Activated CD4-positive, alpha-beta memory T cell treated with anti-CD3 and anti-CD28 coated beads, Interleukin-2, amount 10 ng/mL, durations not matched to agents 7 days and 5 days (primary cell): Measurements from ENCODE around the gene HTT. TPM values are rescaled to one million over a fixed set of nuclear protein-coding genes. Genes with fewer than 3 reads are reported as not detected.

ENCODE experiments used
- CTCF ChIA-PET: fragments of 350-600 bp; sonication (Branson Sonifier 250); formaldehyde crosslinking; loops from one replicate; lab custom pipeline; 2021; ENCODE audit warnings: antibody characterized with exemption, inconsistent platforms; lab: Charles Lee
- POLR2A ChIA-PET: fragments of 350-600 bp; sonication (Branson Sonifier 250); formaldehyde crosslinking; loops from one replicate; lab custom pipeline; 2021; ENCODE audit warnings: antibody characterized with exemption; lab: Charles Lee
- DNase-seq: peaks from one replicate; pipeline ENCODE4 v3.0.0-alpha.2; 2020
- H3K27ac Mint-ChIP-seq: one replicate; pipeline ENCODE4 v1.8.0; 2021; ENCODE audit warnings: mild to moderate bottlenecking, mixed read lengths
- H3K27me3 Mint-ChIP-seq: one replicate; pipeline ENCODE4 v1.8.0; 2021; ENCODE audit warnings: mixed read lengths
- H3K36me3 Mint-ChIP-seq: one replicate; pipeline ENCODE4 v1.8.0; 2021; ENCODE audit warnings: low read depth, mixed read lengths
- H3K4me1 Mint-ChIP-seq: one replicate; pipeline ENCODE4 v1.8.0; 2021; ENCODE audit warnings: mixed read lengths
- H3K4me3 Mint-ChIP-seq: one replicate; pipeline ENCODE4 v1.8.0; 2021; ENCODE audit warnings: mild to moderate bottlenecking, mixed read lengths
- H3K9me3 Mint-ChIP-seq: one replicate; pipeline ENCODE4 v1.8.0; 2021; ENCODE audit warnings: mixed read lengths
- total RNA-seq, 2 experiments: library from RNA; stranded (reverse); gene quantifications; one replicate each; pipeline ENCODE4 v1.2.3, GENCODE V29; 2021

Gene HTT
- total RNA-seq, 2 experiments from 2014 or later, result 50.7 to 54.9 TPM

- DNase-seq, result no peak
- H3K27ac Mint-ChIP-seq, result no peak overlapping the region
- no peaks in the 10 kb centered on the region for H3K27me3 Mint-ChIP-seq
- no peak overlapping the region for H3K4me3 Mint-ChIP-seq
- no peaks in the 10 kb centered on the region for H3K9me3 Mint-ChIP-seq
- ChIA-PET POLR2A (no interaction called here), CTCF (no interaction called here)
- H3K4me1 Mint-ChIP-seq, result no peaks in the 10 kb centered on the region
- H3K36me3 Mint-ChIP-seq, result no peaks in the 10 kb centered on the region
Observed at GRCh38 chr4:3263876-3264193, 189.4 kb downstream of the HTT start.

DNA sequence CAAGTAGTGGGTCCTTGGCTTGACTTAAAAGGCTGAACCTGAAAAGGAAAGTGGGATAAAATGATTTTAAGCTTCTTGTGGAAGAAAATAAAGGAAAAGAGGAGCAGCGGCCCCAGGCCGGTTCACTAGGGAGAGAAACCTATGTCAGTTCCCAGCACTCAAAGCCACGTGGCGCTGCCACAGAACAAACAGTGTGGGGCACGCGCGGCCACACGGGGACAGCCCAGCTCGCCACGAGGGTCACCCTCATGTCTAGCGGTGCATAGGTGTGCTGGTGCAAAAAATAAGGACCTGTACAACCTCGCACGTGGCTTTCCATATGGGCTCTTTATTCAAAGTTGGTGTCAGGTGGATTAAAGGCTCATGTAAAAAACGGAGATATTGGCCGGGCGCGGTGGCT lies 191.6 kb downstream of the HTT start:
- no peak overlapping the region for H3K4me3 Mint-ChIP-seq
- no peaks in the 10 kb centered on the region for H3K36me3 Mint-ChIP-seq
- no peaks in the 10 kb centered on the region for H3K4me1 Mint-ChIP-seq
- CTCF ChIA-PET, result no interaction called here
- no peaks in the 10 kb centered on the region for H3K9me3 Mint-ChIP-seq
- POLR2A ChIA-PET, result no interaction called here
- no peak overlapping the region for H3K27ac Mint-ChIP-seq
- H3K27me3 Mint-ChIP-seq, result no peaks in the 10 kb centered on the region
- no peak for DNase-seq

DNA sequence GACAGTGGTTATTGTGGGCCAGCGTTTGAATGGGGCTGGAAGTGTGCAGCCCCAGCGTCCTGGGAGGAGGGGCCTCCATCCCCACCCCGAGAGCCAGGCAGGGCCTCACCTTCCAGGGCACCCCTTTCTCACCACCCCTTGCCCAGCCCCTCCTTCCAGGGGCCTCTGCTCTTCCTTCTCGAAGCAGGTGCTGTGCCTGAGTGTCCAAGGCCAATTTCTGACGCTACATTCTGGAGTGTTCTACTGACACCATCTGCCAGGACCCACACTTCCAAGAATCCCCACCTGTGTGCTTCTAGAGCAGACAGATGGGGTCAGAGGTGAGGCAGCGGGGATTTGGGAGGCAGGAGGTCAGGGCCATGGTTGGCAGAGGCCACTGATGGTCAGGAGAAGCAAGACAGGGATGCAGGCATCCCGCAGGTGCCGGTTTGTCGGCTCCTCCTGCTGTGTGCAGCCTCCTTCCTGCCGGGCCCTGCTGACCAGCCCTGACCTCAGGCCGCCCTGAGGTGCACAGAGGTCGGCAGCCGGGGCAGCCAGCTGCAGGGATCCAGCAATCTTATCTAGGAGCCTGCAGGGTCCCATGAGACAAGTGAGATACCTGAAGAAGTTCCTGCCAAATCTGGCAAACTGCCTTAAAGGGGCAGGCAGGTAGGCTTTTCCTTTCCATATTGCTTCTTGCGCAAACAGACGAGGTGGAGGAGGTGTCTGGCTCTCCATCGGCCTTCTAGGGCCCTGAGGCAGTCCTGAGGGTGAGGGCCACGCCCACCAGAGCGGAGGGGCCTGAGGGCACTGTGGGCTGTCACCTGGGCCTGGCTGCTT lies 193.3 kb downstream of the HTT start:
- no peak for DNase-seq
- H3K27me3 Mint-ChIP-seq, result peaks cover 9% of the 10 kb centered on the region
- ChIA-PET CTCF (no interaction called here), POLR2A (no interaction called here)
- H3K4me1 Mint-ChIP-seq, result no peaks in the 10 kb centered on the region
- no peaks in the 10 kb centered on the region for H3K9me3 Mint-ChIP-seq
- H3K27ac Mint-ChIP-seq, result no peak overlapping the region
- no peaks in the 10 kb centered on the region for H3K36me3 Mint-ChIP-seq
- H3K4me3 Mint-ChIP-seq, result no peak overlapping the region

GRCh38 chr4:3268395-3269104 lies 194.1 kb downstream of the HTT start:
- H3K36me3 Mint-ChIP-seq, result no peaks in the 10 kb centered on the region
- DNase-seq, result no peak
- ChIA-PET POLR2A (no interaction called here), CTCF (no interaction called here)
- no peaks in the 10 kb centered on the region for H3K9me3 Mint-ChIP-seq
- no peak overlapping the region for H3K27ac Mint-ChIP-seq
- peaks cover 10% of the 10 kb centered on the region for H3K27me3 Mint-ChIP-seq
- peaks cover 2% of the 10 kb centered on the region for H3K4me1 Mint-ChIP-seq
- H3K4me3 Mint-ChIP-seq, result no peak overlapping the region

- no peak for DNase-seq
- no peak overlapping the region for H3K27ac Mint-ChIP-seq
- H3K9me3 Mint-ChIP-seq, result no peaks in the 10 kb centered on the region
- POLR2A ChIA-PET, result no interaction called here
- peaks cover 2% of the 10 kb centered on the region for H3K4me1 Mint-ChIP-seq
- H3K27me3 Mint-ChIP-seq, result peaks cover 12% of the 10 kb centered on the region
- no peak overlapping the region for H3K4me3 Mint-ChIP-seq
- H3K36me3 Mint-ChIP-seq, result no peaks in the 10 kb centered on the region
- CTCF ChIA-PET, result no interaction called here
Observed at GRCh38 chr4:3269105-3269927, 194.8 kb downstream of the HTT start.

DNA sequence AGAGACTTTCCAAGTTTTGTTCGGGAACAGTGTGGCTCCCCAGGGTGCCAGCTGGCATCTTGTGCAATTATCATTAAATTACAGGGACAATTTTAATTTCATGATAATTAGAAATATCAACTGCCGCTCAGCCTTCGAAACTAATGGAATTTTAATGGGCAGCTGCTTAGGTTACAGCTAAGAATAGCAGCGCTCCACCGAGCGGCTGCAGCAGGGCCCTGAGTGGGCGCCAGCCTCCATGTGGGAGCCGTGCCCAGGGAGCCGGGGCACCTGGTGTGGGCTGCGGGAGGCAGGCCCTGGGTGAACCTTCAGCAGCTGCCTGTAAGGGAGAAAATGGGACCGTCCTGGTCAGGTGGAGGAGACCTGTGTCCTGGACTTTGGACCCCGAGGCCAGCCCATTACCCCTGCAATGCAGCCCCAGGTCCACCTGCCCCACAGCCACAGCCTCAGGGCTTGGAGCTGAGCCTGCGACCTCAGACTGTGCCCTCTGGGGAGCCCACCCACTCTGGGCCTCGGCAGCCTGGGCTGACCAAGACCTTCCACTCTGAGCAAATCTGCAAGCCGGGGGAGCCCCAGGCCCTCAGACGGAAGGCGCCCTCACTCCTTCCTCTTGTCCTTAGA lies 195.6 kb downstream of the HTT start:
- ChIA-PET CTCF (interaction anchor here (0.6 to 1.3 kb wide), 2 partner anchors 162 to 1363 kb away, joined by 3 read pairs; no protein-coding TSS in a partner anchor), POLR2A (no interaction called here)
- no peaks in the 10 kb centered on the region for H3K9me3 Mint-ChIP-seq

DNA sequence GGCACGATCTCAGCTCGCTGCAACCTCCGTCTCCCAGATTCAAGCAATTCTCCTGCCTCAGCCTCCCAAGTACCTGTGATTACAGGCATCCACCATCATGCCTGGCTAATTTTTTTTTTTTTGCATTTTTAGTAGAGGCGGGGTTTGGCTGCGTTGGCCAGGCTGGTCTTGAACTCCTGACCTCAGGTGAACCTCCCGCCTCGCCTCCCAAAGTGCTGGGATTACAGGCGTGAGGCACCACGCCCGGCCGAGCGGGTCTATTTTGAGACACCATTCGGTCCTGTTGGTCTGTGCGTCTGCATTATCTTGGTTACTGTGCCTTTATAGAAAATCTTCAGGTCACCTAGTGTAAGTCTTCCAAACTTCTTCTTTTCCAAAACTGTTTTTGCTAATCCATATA lies 196.7 kb downstream of the HTT start:
- Mint-ChIP-seq H3K27ac (no peak overlapping the region), H3K27me3 (peaks cover 20% of the 10 kb centered on the region), H3K4me3 (no peak overlapping the region), H3K9me3 (no peaks in the 10 kb centered on the region), H3K36me3 (no peaks in the 10 kb centered on the region), H3K4me1 (peaks cover 2% of the 10 kb centered on the region)
- no peak for DNase-seq
- ChIA-PET POLR2A (interaction anchor here (0.8 kb wide), 1 partner anchor 21 kb away, joined by 3 read pairs; the partner anchor contains the start of gene RGS12), CTCF (interaction anchor here (1.3 kb wide), 1 partner anchor 163 kb away, joined by 3 read pairs; no protein-coding TSS in a partner anchor)

More for the DNA sequence above, 195.6 kb downstream of the HTT start:
- H3K4me3 Mint-ChIP-seq, result no peak overlapping the region
- DNase-seq, result no peak
- no peaks in the 10 kb centered on the region for H3K36me3 Mint-ChIP-seq
- no peak overlapping the region for H3K27ac Mint-ChIP-seq
- H3K27me3 Mint-ChIP-seq, result peaks cover 12% of the 10 kb centered on the region
- H3K4me1 Mint-ChIP-seq, result peaks cover 2% of the 10 kb centered on the region

DNA sequence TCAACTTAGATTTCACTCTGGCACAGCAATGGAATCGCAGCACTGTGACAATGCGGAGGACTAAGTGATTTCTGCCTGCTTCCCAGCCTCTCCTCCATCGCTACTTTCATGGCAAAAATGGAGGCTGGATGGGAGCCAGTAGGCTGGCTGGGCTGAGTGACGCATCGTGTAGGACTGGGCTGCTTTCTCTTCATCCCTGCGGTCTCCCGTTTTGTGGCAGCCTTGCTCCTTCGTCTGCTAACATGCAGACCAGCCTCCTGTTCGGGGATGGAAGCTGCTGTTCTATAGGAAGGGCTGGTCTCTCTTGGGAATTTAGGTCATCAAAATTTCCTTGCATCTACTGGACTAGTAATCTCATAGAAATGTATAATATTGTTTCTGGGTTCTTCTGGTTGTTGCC lies 202.5 kb downstream of the HTT start:
- H3K4me3 Mint-ChIP-seq, result no peak overlapping the region
- POLR2A ChIA-PET, result no interaction called here

DNA sequence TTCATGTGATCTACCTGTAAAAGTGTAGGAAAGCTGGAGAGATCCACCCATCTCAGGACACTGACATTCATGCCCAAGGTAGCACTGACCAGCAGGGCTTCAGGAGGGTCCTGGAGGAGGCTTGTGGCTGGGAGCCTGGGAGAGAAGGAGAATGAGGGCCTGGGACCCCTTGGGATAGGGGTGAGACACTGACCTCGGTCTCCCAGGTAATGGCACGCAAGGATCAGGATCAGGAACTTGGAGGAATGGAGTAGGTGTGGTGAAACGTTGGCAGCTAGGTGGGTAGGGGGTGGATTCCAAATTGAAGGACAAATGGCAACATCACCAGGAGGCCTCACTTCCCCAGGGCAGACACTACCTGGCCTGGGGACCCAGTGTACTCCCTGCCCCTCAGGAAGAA lies 206.0 kb downstream of the HTT start:
- H3K9me3 Mint-ChIP-seq, result no peaks in the 10 kb centered on the region
- CTCF ChIA-PET, result no interaction called here
- no peaks in the 10 kb centered on the region for H3K4me1 Mint-ChIP-seq
- no peak overlapping the region for H3K4me3 Mint-ChIP-seq
- H3K36me3 Mint-ChIP-seq, result peaks cover 6% of the 10 kb centered on the region
- peaks cover 29% of the 10 kb centered on the region for H3K27me3 Mint-ChIP-seq
- DNase-seq, result no peak
- POLR2A ChIA-PET, result no interaction called here
- H3K27ac Mint-ChIP-seq, result no peak overlapping the region

More for the DNA sequence above, 202.5 kb downstream of the HTT start:
- Mint-ChIP-seq H3K4me1 (peaks cover 2% of the 10 kb centered on the region), H3K36me3 (peaks cover 6% of the 10 kb centered on the region), H3K27ac (no peak overlapping the region), H3K27me3 (peaks cover 38% of the 10 kb centered on the region), H3K9me3 (no peaks in the 10 kb centered on the region)
- no peak for DNase-seq
- CTCF ChIA-PET, result no interaction called here

- Mint-ChIP-seq H3K27me3 (peaks cover 21% of the 10 kb centered on the region), H3K36me3 (peaks cover 6% of the 10 kb centered on the region), H3K4me3 (no peak overlapping the region), H3K9me3 (no peaks in the 10 kb centered on the region), H3K27ac (no peak overlapping the region), H3K4me1 (no peaks in the 10 kb centered on the region)
- ChIA-PET POLR2A (no interaction called here), CTCF (no interaction called here)
- no peak for DNase-seq
Observed at GRCh38 chr4:3283483-3283882, 209.0 kb downstream of the HTT start.

DNA sequence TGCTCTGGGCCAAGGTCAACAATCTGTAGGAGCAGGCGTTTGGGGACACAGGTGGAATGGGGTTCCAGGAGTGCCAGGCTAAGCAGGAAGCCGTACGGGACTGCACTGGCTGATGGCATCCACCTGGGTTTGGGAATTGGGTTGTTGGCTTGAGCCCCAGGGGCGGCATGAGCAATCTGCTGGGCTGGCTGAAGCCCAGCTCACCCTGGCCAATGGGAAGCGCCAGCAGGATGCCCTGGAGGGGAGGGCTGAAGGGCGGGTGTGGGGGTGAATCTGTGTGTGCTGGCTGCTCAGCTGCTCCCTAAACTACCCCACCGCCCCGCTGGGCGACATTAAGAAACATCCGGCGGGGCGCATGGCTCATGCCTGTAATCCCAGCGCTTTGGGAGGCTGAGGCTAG lies 209.4 kb downstream of the HTT start:
- CTCF ChIA-PET, result no interaction called here
- POLR2A ChIA-PET, result no interaction called here
- Mint-ChIP-seq H3K4me3 (no peak overlapping the region), H3K9me3 (no peaks in the 10 kb centered on the region), H3K36me3 (peaks cover 4% of the 10 kb centered on the region), H3K27me3 (peaks cover 21% of the 10 kb centered on the region), H3K4me1 (no peaks in the 10 kb centered on the region), H3K27ac (no peak overlapping the region)
- no peak for DNase-seq

DNA sequence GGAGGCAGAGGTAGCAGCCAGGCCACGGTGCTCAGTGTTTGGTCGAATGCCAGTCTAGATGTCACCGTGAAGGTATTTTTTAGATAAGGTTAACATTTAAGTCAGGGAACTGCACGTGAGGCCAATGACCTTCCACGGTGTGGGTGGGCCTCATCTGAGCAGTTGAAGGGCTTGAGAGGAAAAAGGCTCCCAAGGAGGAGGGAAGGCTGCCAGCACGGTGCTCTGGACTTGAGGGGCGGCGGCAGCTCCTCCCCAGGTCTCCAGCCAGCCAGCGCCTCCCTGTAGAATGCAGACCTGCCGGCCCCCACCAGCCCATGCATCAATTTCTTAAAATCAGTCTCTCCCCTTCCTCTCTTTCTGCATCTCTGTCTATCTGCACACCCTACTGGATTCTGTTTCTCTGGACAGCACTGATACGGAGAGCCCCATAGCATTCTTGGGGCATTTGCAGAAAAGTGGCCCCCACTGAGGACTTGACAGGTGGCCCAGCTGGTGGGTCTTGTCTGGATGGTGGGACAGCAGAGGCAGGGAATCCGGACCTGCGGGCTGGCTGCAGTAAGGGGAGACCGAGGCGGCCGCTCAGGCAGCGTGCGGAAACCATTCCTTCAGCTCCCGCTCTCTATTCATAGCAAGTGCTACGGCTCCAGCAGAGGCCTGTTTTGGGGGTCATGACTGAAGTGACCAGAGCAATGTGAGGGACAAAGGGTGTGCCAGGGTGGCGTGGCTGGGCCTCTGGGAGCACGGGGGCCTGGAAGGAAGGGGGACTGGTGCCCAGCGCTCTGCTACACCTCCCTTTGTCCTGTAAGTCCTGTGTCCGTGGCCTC lies 210.5 kb downstream of the HTT start:
- POLR2A ChIA-PET, result no interaction called here

More for the DNA sequence above, 210.5 kb downstream of the HTT start:
- peaks cover 23% of the 10 kb centered on the region for H3K27me3 Mint-ChIP-seq
- no peaks in the 10 kb centered on the region for H3K4me1 Mint-ChIP-seq
- no peaks in the 10 kb centered on the region for H3K9me3 Mint-ChIP-seq
- no peak overlapping the region for H3K27ac Mint-ChIP-seq
- no peaks in the 10 kb centered on the region for H3K36me3 Mint-ChIP-seq
- no peak for DNase-seq
- H3K4me3 Mint-ChIP-seq, result no peak overlapping the region
- CTCF ChIA-PET, result no interaction called here
